ENCODE measurements around the gene LDAH.

GRCh38 chr2:20673686-20674308 is 149.1 kb downstream of the LDAH start:
- TF ChIP-seq CTCF (IDR thresholded peaks at IDR 0.05; ENCODE audit: borderline replicate concordance, extremely low read depth, low read length, poor library complexity, severe bottlenecking) (no peak), EZH2 (IDR thresholded peaks at IDR 0.05; ENCODE audit: borderline replicate concordance, low read depth, low read length, severe bottlenecking) (no peak)

Data from DND-41 (cell line).